Measurements from ENCODE around the gene KCND3.

DNA sequence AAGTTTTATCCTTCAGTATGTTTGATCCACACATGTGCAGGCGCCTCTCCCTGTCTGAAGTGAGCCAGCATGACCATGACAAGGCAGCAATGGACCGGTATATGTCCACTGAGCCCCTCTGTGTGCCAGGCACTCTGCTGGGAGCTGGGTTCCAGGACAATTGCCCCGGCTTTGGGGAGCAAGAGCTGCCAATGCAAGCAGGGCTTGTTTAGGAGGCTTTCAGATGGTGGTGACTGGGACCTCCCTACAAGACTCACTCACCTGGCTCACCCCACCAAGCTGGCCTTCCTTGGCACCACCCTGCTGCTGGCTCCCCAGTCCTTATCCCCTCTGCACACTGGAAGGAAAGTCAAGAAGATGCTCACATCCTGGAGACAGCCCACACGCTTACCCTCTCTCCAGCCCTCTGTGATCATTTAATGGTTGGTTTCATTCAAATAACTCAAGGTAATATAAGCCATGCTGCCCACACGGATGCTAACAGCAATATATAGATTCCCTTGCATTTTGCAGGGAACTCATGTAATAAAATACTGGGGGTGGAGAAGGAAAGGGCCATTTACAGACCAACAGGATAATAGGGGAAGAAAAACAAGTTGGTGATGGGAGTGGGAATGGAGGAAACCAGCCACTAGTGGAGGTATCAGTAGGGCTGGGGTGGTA is 23.6 kb downstream of the KCND3 start:
- TF ChIP-seq, protein P1, sequence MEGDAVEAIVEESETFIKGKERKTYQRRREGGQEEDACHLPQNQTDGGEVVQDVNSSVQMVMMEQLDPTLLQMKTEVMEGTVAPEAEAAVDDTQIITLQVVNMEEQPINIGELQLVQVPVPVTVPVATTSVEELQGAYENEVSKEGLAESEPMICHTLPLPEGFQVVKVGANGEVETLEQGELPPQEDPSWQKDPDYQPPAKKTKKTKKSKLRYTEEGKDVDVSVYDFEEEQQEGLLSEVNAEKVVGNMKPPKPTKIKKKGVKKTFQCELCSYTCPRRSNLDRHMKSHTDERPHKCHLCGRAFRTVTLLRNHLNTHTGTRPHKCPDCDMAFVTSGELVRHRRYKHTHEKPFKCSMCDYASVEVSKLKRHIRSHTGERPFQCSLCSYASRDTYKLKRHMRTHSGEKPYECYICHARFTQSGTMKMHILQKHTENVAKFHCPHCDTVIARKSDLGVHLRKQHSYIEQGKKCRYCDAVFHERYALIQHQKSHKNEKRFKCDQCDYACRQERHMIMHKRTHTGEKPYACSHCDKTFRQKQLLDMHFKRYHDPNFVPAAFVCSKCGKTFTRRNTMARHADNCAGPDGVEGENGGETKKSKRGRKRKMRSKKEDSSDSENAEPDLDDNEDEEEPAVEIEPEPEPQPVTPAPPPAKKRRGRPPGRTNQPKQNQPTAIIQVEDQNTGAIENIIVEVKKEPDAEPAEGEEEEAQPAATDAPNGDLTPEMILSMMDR (IDR thresholded peaks at IDR 0.05; ENCODE audit: low read depth, low read length, missing input control): no peak
- TF ChIP-seq, protein P2, sequence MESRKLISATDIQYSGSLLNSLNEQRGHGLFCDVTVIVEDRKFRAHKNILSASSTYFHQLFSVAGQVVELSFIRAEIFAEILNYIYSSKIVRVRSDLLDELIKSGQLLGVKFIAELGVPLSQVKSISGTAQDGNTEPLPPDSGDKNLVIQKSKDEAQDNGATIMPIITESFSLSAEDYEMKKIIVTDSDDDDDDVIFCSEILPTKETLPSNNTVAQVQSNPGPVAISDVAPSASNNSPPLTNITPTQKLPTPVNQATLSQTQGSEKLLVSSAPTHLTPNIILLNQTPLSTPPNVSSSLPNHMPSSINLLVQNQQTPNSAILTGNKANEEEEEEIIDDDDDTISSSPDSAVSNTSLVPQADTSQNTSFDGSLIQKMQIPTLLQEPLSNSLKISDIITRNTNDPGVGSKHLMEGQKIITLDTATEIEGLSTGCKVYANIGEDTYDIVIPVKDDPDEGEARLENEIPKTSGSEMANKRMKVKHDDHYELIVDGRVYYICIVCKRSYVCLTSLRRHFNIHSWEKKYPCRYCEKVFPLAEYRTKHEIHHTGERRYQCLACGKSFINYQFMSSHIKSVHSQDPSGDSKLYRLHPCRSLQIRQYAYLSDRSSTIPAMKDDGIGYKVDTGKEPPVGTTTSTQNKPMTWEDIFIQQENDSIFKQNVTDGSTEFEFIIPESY (IDR thresholded peaks at IDR 0.05): no peak
- TF ChIP-seq, protein P3, sequence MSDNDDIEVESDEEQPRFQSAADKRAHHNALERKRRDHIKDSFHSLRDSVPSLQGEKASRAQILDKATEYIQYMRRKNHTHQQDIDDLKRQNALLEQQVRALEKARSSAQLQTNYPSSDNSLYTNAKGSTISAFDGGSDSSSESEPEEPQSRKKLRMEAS (IDR thresholded peaks at IDR 0.05): no peak
- TF ChIP-seq HNF4A (conservative IDR thresholded peaks at IDR 0.05) (no peak), GABPA (IDR thresholded peaks at IDR 0.05 in 1 of 2, conservative IDR thresholded peaks at IDR 0.05 in 1 of 2) (no peak), FOXA1 (IDR thresholded peaks at IDR 0.05) (no peak)
- TF ChIP-seq, protein P4, sequence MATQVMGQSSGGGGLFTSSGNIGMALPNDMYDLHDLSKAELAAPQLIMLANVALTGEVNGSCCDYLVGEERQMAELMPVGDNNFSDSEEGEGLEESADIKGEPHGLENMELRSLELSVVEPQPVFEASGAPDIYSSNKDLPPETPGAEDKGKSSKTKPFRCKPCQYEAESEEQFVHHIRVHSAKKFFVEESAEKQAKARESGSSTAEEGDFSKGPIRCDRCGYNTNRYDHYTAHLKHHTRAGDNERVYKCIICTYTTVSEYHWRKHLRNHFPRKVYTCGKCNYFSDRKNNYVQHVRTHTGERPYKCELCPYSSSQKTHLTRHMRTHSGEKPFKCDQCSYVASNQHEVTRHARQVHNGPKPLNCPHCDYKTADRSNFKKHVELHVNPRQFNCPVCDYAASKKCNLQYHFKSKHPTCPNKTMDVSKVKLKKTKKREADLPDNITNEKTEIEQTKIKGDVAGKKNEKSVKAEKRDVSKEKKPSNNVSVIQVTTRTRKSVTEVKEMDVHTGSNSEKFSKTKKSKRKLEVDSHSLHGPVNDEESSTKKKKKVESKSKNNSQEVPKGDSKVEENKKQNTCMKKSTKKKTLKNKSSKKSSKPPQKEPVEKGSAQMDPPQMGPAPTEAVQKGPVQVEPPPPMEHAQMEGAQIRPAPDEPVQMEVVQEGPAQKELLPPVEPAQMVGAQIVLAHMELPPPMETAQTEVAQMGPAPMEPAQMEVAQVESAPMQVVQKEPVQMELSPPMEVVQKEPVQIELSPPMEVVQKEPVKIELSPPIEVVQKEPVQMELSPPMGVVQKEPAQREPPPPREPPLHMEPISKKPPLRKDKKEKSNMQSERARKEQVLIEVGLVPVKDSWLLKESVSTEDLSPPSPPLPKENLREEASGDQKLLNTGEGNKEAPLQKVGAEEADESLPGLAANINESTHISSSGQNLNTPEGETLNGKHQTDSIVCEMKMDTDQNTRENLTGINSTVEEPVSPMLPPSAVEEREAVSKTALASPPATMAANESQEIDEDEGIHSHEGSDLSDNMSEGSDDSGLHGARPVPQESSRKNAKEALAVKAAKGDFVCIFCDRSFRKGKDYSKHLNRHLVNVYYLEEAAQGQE (IDR thresholded peaks at IDR 0.05): no peak
